HepG2 (cell line): ENCODE measurements around the gene FNDC4. TPM values are rescaled to one million over a fixed set of nuclear protein-coding genes. Genes with fewer than 3 reads are reported as not detected.
A peak's percentile ranks its signal among the peaks of the same experiment; 100 is the strongest.

Experiments
- ARID3A ChIP-seq: IDR thresholded peaks from 2 replicates; pipeline ENCODE4 v1.6.1; 2012; ENCODE audit warnings: low read depth, low read length, improper control_type of control experiment
- DRAP1 ChIP-seq: IDR thresholded peaks from 2 replicates; pipeline ENCODE4 v1.6.1; 2016; ENCODE audit warnings: missing genetic modification reagents, missing compliant biosample characterization
- ELF3 ChIP-seq: IDR thresholded peaks from 2 replicates; pipeline ENCODE4 v1.6.1; 2016; ENCODE audit warnings: missing genetic modification reagents, missing compliant biosample characterization
- HNF1B ChIP-seq: sonication (generic); formaldehyde crosslinking; IDR thresholded peaks from 2 replicates; pipeline ENCODE4 v1.5.1; 2020; ENCODE audit warnings: mild to moderate bottlenecking, moderate library complexity, missing genetic modification reagents
- NCOA5 ChIP-seq: sonication (generic); formaldehyde crosslinking; IDR thresholded peaks from 2 replicates; pipeline ENCODE4 v1.4.0; 2020; ENCODE audit warnings: missing genetic modification reagents
- NONO ChIP-seq, 2 experiments: fragments of 450-650 bp in 1 of 2; sonication (generic) in 1 of 2; formaldehyde crosslinking in 1 of 2; IDR thresholded peaks in 1 of 2; conservative IDR thresholded peaks in 1 of 2; 2 replicates each; pipeline versions ENCODE4 v1.6.1 to v1.8.0; 2017 to 2022; ENCODE audit warnings: mild to moderate bottlenecking in 1 of 2, missing genetic modification reagents in 1 of 2, moderate library complexity in 1 of 2
- PAWR ChIP-seq: sonication (generic); formaldehyde crosslinking; IDR thresholded peaks from 2 replicates; pipeline ENCODE4 v1.4.0; 2020; ENCODE audit warnings: missing genetic modification reagents, mild to moderate bottlenecking, borderline replicate concordance
- PAXIP1 ChIP-seq: sonication (generic); formaldehyde crosslinking; conservative IDR thresholded peaks from 2 replicates; pipeline ENCODE4 v1.4.0; 2020; ENCODE audit warnings: mild to moderate bottlenecking, missing genetic modification reagents, moderate library complexity
- PCBP1 ChIP-seq: fragments of 200-400 bp; formaldehyde crosslinking; IDR thresholded peaks from 2 replicates; pipeline ENCODE4 v1.6.1; 2017; ENCODE audit warnings: mild to moderate bottlenecking, low read depth, low read length, borderline replicate concordance
- PLRG1 ChIP-seq: fragments of 450-650 bp; conservative IDR thresholded peaks from 2 replicates; pipeline ENCODE4 v1.6.1; 2016
- RAD21 ChIP-seq: fragments of 450-650 bp; formaldehyde crosslinking; IDR thresholded peaks from 2 replicates; pipeline ENCODE4 v1.5.0; 2020; ENCODE audit warnings: mild to moderate bottlenecking
- TAF1 ChIP-seq: sonication (generic); formaldehyde crosslinking; IDR thresholded peaks from 2 replicates; pipeline ENCODE4 v1.4.0; 2020; ENCODE audit warnings: missing genetic modification reagents
- XRCC5 ChIP-seq: fragments of 200-400 bp; formaldehyde crosslinking; optimal IDR thresholded peaks from 2 replicates; pipeline ENCODE3; 2017; ENCODE audit warnings: mild to moderate bottlenecking, low read length
- ZFP41 ChIP-seq: sonication (generic); formaldehyde crosslinking; IDR thresholded peaks from 2 replicates; pipeline ENCODE4 v1.4.0; 2020; ENCODE audit warnings: mild to moderate bottlenecking, missing genetic modification reagents, borderline replicate concordance
- ZNF230 ChIP-seq: sonication (generic); formaldehyde crosslinking; IDR thresholded peaks from 2 replicates; pipeline ENCODE4 v1.4.0; 2020; ENCODE audit warnings: mild to moderate bottlenecking, missing genetic modification reagents
- ZNF253 ChIP-seq: sonication (generic); formaldehyde crosslinking; IDR thresholded peaks from 2 replicates; pipeline ENCODE4 v1.8.0; 2022; ENCODE audit warnings: mild to moderate bottlenecking, missing genetic modification reagents, borderline replicate concordance
- ZNF33B ChIP-seq: sonication (generic); formaldehyde crosslinking; IDR thresholded peaks from 2 replicates; pipeline ENCODE4 v1.5.1; 2020; ENCODE audit warnings: mild to moderate bottlenecking, missing genetic modification reagents
- ZNF382 ChIP-seq: sonication (generic); formaldehyde crosslinking; IDR thresholded peaks from 2 replicates; pipeline ENCODE4 v1.5.0; 2020; ENCODE audit warnings: missing genetic modification reagents, mild to moderate bottlenecking, borderline replicate concordance
- ZNF639 ChIP-seq: conservative IDR thresholded peaks from 2 replicates; pipeline ENCODE4 v1.6.1; 2018; ENCODE audit warnings: missing genetic modification reagents
- ZNF644 ChIP-seq: IDR thresholded peaks from 2 replicates; pipeline ENCODE4 v1.6.1; 2016; ENCODE audit warnings: low read depth
- ZNF816 ChIP-seq: sonication (generic); formaldehyde crosslinking; IDR thresholded peaks from 2 replicates; pipeline ENCODE4 v1.8.0; 2022; ENCODE audit warnings: missing genetic modification reagents, mild to moderate bottlenecking, borderline replicate concordance
- polyA plus RNA-seq, 8 experiments: library from polyadenylated mRNA; depleted of rRNA in 3 of 8; stranded (reverse) in 7 of 8; unstranded in 1 of 8; fragments of >200 nt; fragmentation: Illumina TruSeq in 4 of 8; extraction: Trizol in 4 of 8; gene quantifications; 2 replicates each; pipeline versions ENCODE4 v1.2.1 to v1.2.3, GENCODE V29; 2011 to 2016; ENCODE audit warnings: low read depth in 4 of 8, missing spikeins in 1 of 8, mixed read lengths in 1 of 8; ENCODE audit not compliant: insufficient read depth in 1 of 8
- total RNA-seq, 5 experiments: library from RNA; depleted of rRNA; stranded (reverse); fragments of >200 nt; fragmentation: Illumina TruSeq; extraction: Trizol; gene quantifications; 2 replicates each; pipeline ENCODE4 v1.2.3, GENCODE V29; 2016; ENCODE audit warnings: low read depth in 1 of 5

The FNDC4 gene
- total and polyA plus RNA-seq, 2 of the 13 experiments (the other 11 are each of a cell fraction or from before 2014, with no cell fraction given), result 9.0 to 17.4 TPM

GRCh38 chr2:27494944-27495554 lies at the start of gene FNDC4 (continued):
- TF ChIP-seq ZNF816 (CRISPR knock-in tag) (no peak), ZNF644 (CRISPR knock-in tag) (no peak), ZNF33B (no peak; the same call in 1 of the 2 replicates), ZNF230 (CRISPR knock-in tag) (no peak), PAWR (CRISPR knock-in tag) (no peak), ZNF639 (CRISPR knock-in tag) (no peak; the same call in 1 of the 2 replicates), HNF1B (CRISPR knock-in tag) (no peak), NCOA5 (CRISPR knock-in tag) (no peak), ARID3A (no peak), PAXIP1 (CRISPR knock-in tag) (no peak), RAD21 (CRISPR knock-in tag) (peak; percentile 53), ZNF253 (CRISPR knock-in tag) (0 out of 2 replicates have a peak, but pooled peaks have one; percentile 24), NONO (IDR thresholded peaks at IDR 0.05) (no peak), NONO (CRISPR knock-in tag; conservative IDR thresholded peaks at IDR 0.05) (0 out of 2 replicates have a peak, but pooled peaks have one; percentile 25), XRCC5 (no peak), ZFP41 (no peak), TAF1 (CRISPR knock-in tag) (peak; percentile 21; the same call in 1 of the 2 replicates), PLRG1 (no peak), PCBP1 (no peak), ZNF382 (CRISPR knock-in tag) (no peak), DRAP1 (CRISPR knock-in tag) (no peak), ELF3 (CRISPR knock-in tag) (no peak)
